CD14-positive monocyte (primary cell): ENCODE data around the gene PLEKHJ1. TPM values are rescaled to one million over a fixed set of nuclear protein-coding genes. Genes with fewer than 3 reads are reported as not detected.

Experiments
- DNase-seq, 3 donors: peaks; one replicate each; pipeline ENCODE4 v3.0.0-alpha.2; 2011 to 2022
- H2AFZ ChIP-seq: 2 replicates; pipeline ENCODE4 v1.6.0; 2012; ENCODE audit warnings: mild to moderate bottlenecking, low read depth, low read length, inconsistent platforms; ENCODE audit not compliant: insufficient read depth, poor library complexity, severe bottlenecking
- H3K27ac ChIP-seq, 2 donors: 1 replicate in 1 of 2; 2 replicates in 1 of 2; pipeline ENCODE4 v1.5.1; 2012 to 2013; ENCODE audit warnings: low read length in 2 of 2, control low read depth in 1 of 2, inconsistent platforms in 1 of 2, low read depth in 1 of 2, mild to moderate bottlenecking in 1 of 2
- H3K27me3 ChIP-seq, 2 donors: one replicate each; pipeline versions ENCODE4 v1.6.0 to v1.6.1; 2011 to 2013; ENCODE audit warnings: low read length in 2 of 2; ENCODE audit not compliant: control insufficient read depth in 2 of 2, insufficient read depth in 2 of 2
- H3K36me3 ChIP-seq, 2 donors: replicated peaks in 1 of 2; 1 replicate in 1 of 2; 2 replicates in 1 of 2; pipeline versions ENCODE4 v1.5.1 to v1.6.1; 2012 to 2013; ENCODE audit warnings: low read length in 2 of 2, control low read depth in 1 of 2, inconsistent platforms in 1 of 2, mild to moderate bottlenecking in 1 of 2; ENCODE audit not compliant: insufficient read depth in 2 of 2, control insufficient read depth in 1 of 2
- H3K4me1 ChIP-seq, 2 donors: 1 replicate in 1 of 2; 2 replicates in 1 of 2; pipeline versions ENCODE4 v1.5.1 to v1.6.1; 2012 to 2013; ENCODE audit warnings: low read length in 2 of 2, control low read depth in 1 of 2, inconsistent platforms in 1 of 2, mild to moderate bottlenecking in 1 of 2, moderate library complexity in 1 of 2; ENCODE audit not compliant: insufficient read depth in 2 of 2, control insufficient read depth in 1 of 2
- H3K4me2 ChIP-seq: replicated peaks from 2 replicates; pipeline ENCODE3; 2012; ENCODE audit warnings: low read length, moderate library complexity, mild to moderate bottlenecking; ENCODE audit not compliant: poor library complexity, severe bottlenecking; ENCODE audit errors: extremely low read depth
- H3K4me3 ChIP-seq, 3 experiments: fragments of 200-600 bp in 1 of 3; sonication (generic) in 1 of 3; replicated peaks in 1 of 3; 1 replicate in 2 of 3; 2 replicates in 1 of 3; pipeline ENCODE4 v1.5.1; 2011 to 2013; ENCODE audit warnings: low read length in 3 of 3, mild to moderate bottlenecking in 3 of 3, control low read depth in 2 of 3, low read depth in 2 of 3, inconsistent platforms in 1 of 3, moderate library complexity in 1 of 3
- H3K79me2 ChIP-seq: 2 replicates; pipeline ENCODE4 v1.6.0; 2012; ENCODE audit warnings: mild to moderate bottlenecking, control low read depth, inconsistent platforms, low read length, moderate library complexity; ENCODE audit not compliant: insufficient read depth
- H3K9ac ChIP-seq: 2 replicates; pipeline ENCODE4 v1.6.0; 2017; ENCODE audit warnings: low read length, mild to moderate bottlenecking; ENCODE audit not compliant: insufficient read depth, poor library complexity, severe bottlenecking
- H3K9me3 ChIP-seq, 2 donors: replicated peaks in 1 of 2; 1 replicate in 1 of 2; 2 replicates in 1 of 2; pipeline versions ENCODE4 v1.5.1 to v1.6.1; 2012 to 2013; ENCODE audit warnings: low read length in 2 of 2, control low read depth in 1 of 2; ENCODE audit not compliant: control insufficient read depth in 1 of 2, insufficient read depth in 1 of 2
- H4K20me1 ChIP-seq: 2 replicates; pipeline ENCODE4 v1.6.0; 2012; ENCODE audit warnings: mild to moderate bottlenecking, low read length, control low read depth, moderate library complexity; ENCODE audit not compliant: insufficient read depth
- H3K27ac Mint-ChIP-seq, 7 donors: one replicate each; pipeline ENCODE4 v1.8.0; 2020; ENCODE audit warnings: mild to moderate bottlenecking in 7 of 7, mixed read lengths in 7 of 7, moderate library complexity in 6 of 7, inconsistent platforms in 2 of 7
- H3K27me3 Mint-ChIP-seq, 3 donors: one replicate each; pipeline ENCODE4 v1.8.0; 2021 to 2022; ENCODE audit warnings: low read depth in 3 of 3, mild to moderate bottlenecking in 3 of 3, mixed read lengths in 3 of 3, moderate library complexity in 3 of 3, inconsistent platforms in 1 of 3
- H3K36me3 Mint-ChIP-seq, 2 donors: one replicate each; pipeline ENCODE4 v1.8.0; 2020; ENCODE audit warnings: mixed read lengths in 2 of 2, inconsistent platforms in 1 of 2, mild to moderate bottlenecking in 1 of 2
- H3K4me1 Mint-ChIP-seq: one replicate; pipeline ENCODE4 v1.8.0; 2020; ENCODE audit warnings: mild to moderate bottlenecking, mixed read lengths
- H3K4me3 Mint-ChIP-seq, 2 donors: one replicate each; pipeline ENCODE4 v1.8.0; 2020; ENCODE audit warnings: mild to moderate bottlenecking in 2 of 2, mixed read lengths in 2 of 2, moderate library complexity in 1 of 2
- H3K9me3 Mint-ChIP-seq, 7 donors: one replicate each; pipeline ENCODE4 v1.8.0; 2020 to 2022; ENCODE audit warnings: mixed read lengths in 7 of 7, mild to moderate bottlenecking in 6 of 7, moderate library complexity in 6 of 7, inconsistent platforms in 2 of 7
- CTCF ChIP-seq: fragments of 200-600 bp; IDR thresholded peaks from one replicate; pipeline ENCODE4 v1.8.0; 2022; ENCODE audit warnings: antibody characterized with exemption, mild to moderate bottlenecking
- WGBS: methylation state at CpG from one replicate; pipeline ENCODE4 v1.1.5; 2013; ENCODE audit warnings: missing lambda C conversion rate; ENCODE audit not compliant: insufficient coverage; 5-methylcytosine and 5-hydroxymethylcytosine counted together
- intact Hi-C, 2 donors: fragments of 100-400 bp; cut with micrococcal nuclease; formaldehyde crosslinking; loops; one replicate each; pipeline versions ENCODE4 v1.15.0 to v1.15.1; 2023
- polyA plus RNA-seq, 3 donors: library from polyadenylated mRNA; depleted of rRNA in 1 of 3; unstranded in 2 of 3; stranded (reverse) in 1 of 3; fragments of 300-500 nt in 2 of 3; fragments of >200 nt in 1 of 3; fragmentation: Illumina TruSeq in 2 of 3; gene quantifications; 1 replicate in 2 of 3; 2 replicates in 1 of 3; pipeline ENCODE4 v1.2.3, GENCODE V29; 2012 to 2021

PLEKHJ1 gene
- polyA plus RNA-seq, 3 donors: 62.1 to 90.0 (median 69.0) TPM

DNA sequence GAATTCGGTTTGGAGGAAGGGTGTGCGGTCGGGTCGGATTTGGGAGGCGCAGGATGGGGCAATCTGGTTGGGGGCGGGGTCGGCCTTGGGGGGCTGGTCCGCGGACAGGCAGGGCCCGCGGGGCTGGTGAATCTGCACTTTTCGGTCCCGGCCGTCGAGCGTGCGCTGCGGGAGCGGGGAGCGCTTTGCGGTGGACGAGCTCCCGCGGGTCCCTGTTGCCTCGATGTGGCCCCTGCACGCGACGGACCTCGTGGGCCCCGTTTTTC, 34.0 kb upstream of the PLEKHJ1 start:
- intact Hi-C loops: loop anchor here (2.0 to 10.0 kb wide), 4 partner anchors 57 to 345 kb away; partner anchors contain the start of genes DOT1L (in 1 of the 2), LSM7 (in 1 of the 2) and SPPL2B (in 1 of the 2)
- peaks cover 64% of the 10 kb centered on the region for H3K4me1 Mint-ChIP-seq
- Histone ChIP-seq H3K4me1 (peaks cover 74 to 79% of the 10 kb centered on the region in 2 donors), H3K27me3 (no peaks in the 10 kb centered on the region), H3K4me2 (peak overlapping the region; percentile 94), H2AFZ (no peak overlapping the region), H3K4me3 (peak overlapping the region; percentile 72 to 100 (median 100)), H3K9ac (peak overlapping the region; percentile 100), H4K20me1 (peaks cover 55% of the 10 kb centered on the region), H3K79me2 (peaks cover 91% of the 10 kb centered on the region), H3K9me3 (no peaks in the 10 kb centered on the region), H3K27ac (peak overlapping the region; percentile 96), H3K36me3 (peaks cover 19 to 24% of the 10 kb centered on the region in 2 donors)
- H3K27me3 Mint-ChIP-seq: peaks cover 0 to 5% (median 2%) of the 10 kb centered on the region in 3 donors
- H3K4me3 Mint-ChIP-seq: peak overlapping the region; percentile 92 to 98
- peaks cover 13 to 31% of the 10 kb centered on the region in 2 donors for H3K36me3 Mint-ChIP-seq
- under 1% methylated on average over 29 of the region's 30 CpGs for WGBS
- TF ChIP-seq CTCF: no peak
- peaks cover 0 to 7% (median 0%) of the 10 kb centered on the region in 7 donors for H3K9me3 Mint-ChIP-seq
- H3K27ac Mint-ChIP-seq: peak overlapping the region; percentile 87 to 99 (median 95)
- DNase-seq: peak in 2 of 3 donors; percentile 31 to 45

- peaks cover 74 to 79% of the 10 kb centered on the region in 2 donors for H3K4me1 ChIP-seq
- H3K4me2 ChIP-seq: peak overlapping the region; percentile 94
These were observed 33.4 kb upstream of the PLEKHJ1 start for GRCh38 chr19:2269244-2270156.

More at GRCh38 chr19:2269244-2270156, 33.4 kb upstream of the PLEKHJ1 start:
- peak; percentile 93 to 97 (median 97) for DNase-seq
- H3K79me2 ChIP-seq: peaks cover 93% of the 10 kb centered on the region
- H3K9me3 ChIP-seq: no peaks in the 10 kb centered on the region
- intact Hi-C loops: loop anchor here (2.0 to 10.0 kb wide), 4 partner anchors 58 to 345 kb away; partner anchors contain the start of genes DOT1L (in 1 of the 2), LSM7 (in 1 of the 2) and SPPL2B (in 1 of the 2)
- peaks cover 0 to 2% (median 2%) of the 10 kb centered on the region in 3 donors for H3K27me3 Mint-ChIP-seq
- TF ChIP-seq CTCF: no peak
- under 1% methylated on average over 102 of the region's 103 CpGs for WGBS
- H3K4me3 ChIP-seq: peak overlapping the region; percentile 79 to 100 (median 100)
- H3K9me3 Mint-ChIP-seq: peaks cover 0 to 7% (median 0%) of the 10 kb centered on the region in 7 donors
- peaks cover 13 to 28% of the 10 kb centered on the region in 2 donors for H3K36me3 Mint-ChIP-seq
- H3K27ac ChIP-seq: peak overlapping the region; percentile 96
- H3K4me3 Mint-ChIP-seq: peak overlapping the region; percentile 92 to 98
- peak overlapping the region; percentile 100 for H3K9ac ChIP-seq
- peak overlapping the region; percentile 87 to 99 (median 95) for H3K27ac Mint-ChIP-seq
- H3K27me3 ChIP-seq: no peaks in the 10 kb centered on the region
- peak overlapping the region; percentile 74 for H2AFZ ChIP-seq
- H4K20me1 ChIP-seq: peaks cover 49% of the 10 kb centered on the region
- peaks cover 19 to 24% of the 10 kb centered on the region in 2 donors for H3K36me3 ChIP-seq
- H3K4me1 Mint-ChIP-seq: peaks cover 65% of the 10 kb centered on the region
